Mucosa of descending colon (tissue), 3 donors: ENCODE results near the gene PCP2. TPM values are rescaled to one million over a fixed set of nuclear protein-coding genes. Genes with fewer than 3 reads are reported as not detected.

Experiments used
- ATAC-seq: fragments of 200-7000 bp; cut with Tn5 transposase; one replicate; pipeline ENCODE4 v1.9.1; 2020; ENCODE audit warnings: mild to moderate bottlenecking, moderate library complexity
- DNase-seq, 3 donors: peaks; one replicate each; pipeline ENCODE4 v3.0.0-alpha.2; 2020
- H3K36me3 ChIP-seq: fragments of 200-600 bp; one replicate; pipeline ENCODE4 v1.8.0; 2021; ENCODE audit warnings: low read depth, mild to moderate bottlenecking
- H3K4me1 ChIP-seq: fragments of 200-600 bp; one replicate; pipeline ENCODE4 v1.8.0; 2021; ENCODE audit warnings: low read depth, mild to moderate bottlenecking
- H3K4me3 ChIP-seq: fragments of 200-600 bp; one replicate; pipeline ENCODE4 v1.8.0; 2021; ENCODE audit warnings: mild to moderate bottlenecking
- H3K9me3 ChIP-seq: fragments of 200-600 bp; one replicate; pipeline ENCODE4 v1.8.0; 2021; ENCODE audit warnings: mild to moderate bottlenecking
- intact Hi-C, 2 donors: fragments of 100-400 bp; cut with DNase I in 1 of 2; cut with micrococcal nuclease in 1 of 2; formaldehyde crosslinking; loops; one replicate each; pipeline versions ENCODE4 v1.11.0 to v1.11.1; 2022; cut with DNase I, micrococcal nuclease
- total RNA-seq, 3 donors: library from RNA; stranded (reverse); fragmentation: NEBNext Ultra II Directional in 2 of 3; extraction: Animal tissue kit (Norgen Biotek cat#: 25700) in 2 of 3; gene quantifications; one replicate each; pipeline versions ENCODE4 v1.2.1 to v1.2.4, GENCODE V29; 2021 to 2023
- TF ChIP-seq, protein P1 (sequence below): fragments of 200-600 bp; IDR thresholded peaks from one replicate; pipeline ENCODE4 v1.8.0; 2022; ENCODE audit warnings: antibody characterized with exemption, mild to moderate bottlenecking
- donor health status: DM: no; HTN: no; CAD: no; lungs with moderate emphysema.
- donor health status: DM: no; HTN: no; CAD: no.
- donor health status: DM: no; HTN: yes; CAD: no.

Gene PCP2
- total RNA-seq, 3 donors from 2014 or later: 1.1 TPM; not detected in 2

DNA sequence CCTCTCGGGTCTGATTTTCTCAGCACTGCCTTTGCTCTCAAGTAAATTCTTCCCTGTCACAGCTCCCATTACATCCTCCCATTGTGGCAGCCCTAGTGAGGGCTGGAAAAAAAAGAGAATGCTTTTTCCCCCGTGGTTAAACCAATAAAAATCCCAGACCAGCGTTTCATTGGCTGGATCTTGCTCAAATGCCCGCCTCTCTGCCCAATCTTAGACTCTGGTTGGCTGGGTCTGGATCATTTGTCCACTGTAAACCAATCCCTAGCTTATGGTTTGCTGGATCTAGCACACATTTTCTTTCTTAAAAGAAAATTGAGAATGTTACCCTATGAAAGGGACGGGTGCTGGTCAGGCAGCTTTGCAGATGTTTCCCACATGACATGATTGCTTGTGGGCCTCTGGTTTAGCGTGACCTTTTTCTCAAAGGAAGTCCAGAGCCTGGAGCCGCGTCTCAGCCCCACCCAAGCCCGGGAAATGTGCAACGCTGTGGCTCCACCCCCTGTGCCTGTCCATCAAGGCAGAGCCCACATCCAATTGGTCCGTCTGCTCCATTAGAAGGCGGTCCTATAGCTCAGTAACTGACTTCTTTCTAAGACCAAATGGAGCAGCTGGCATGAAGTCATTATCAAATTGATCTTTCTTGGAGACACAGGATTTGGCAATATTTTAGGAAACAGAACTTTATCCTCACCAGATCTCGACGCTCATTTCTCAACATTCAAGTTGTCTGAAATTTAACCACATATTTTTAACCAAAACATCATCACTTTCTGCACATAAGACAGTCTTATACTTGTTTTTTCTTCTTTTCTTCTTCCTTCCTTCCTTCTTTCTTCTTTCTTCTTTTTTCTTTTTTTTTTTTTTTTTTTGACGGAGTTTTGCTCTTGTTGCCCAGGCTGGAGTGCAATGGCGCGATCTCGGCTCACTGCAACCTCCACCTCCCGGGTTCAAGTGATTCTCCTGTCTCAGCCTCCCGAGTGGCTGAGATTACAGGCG is 40.8 kb upstream of the PCP2 start:
- intact Hi-C loops: no loop called here
- Histone ChIP-seq H3K4me3 (no peak overlapping the region), H3K9me3 (no peaks in the 10 kb centered on the region), H3K4me1 (no peaks in the 10 kb centered on the region), H3K36me3 (no peaks in the 10 kb centered on the region)
- DNase-seq (peak; percentile 76 to 81 (median 80)), ATAC-seq (peak; percentile 93)
- TF ChIP-seq, protein P1, sequence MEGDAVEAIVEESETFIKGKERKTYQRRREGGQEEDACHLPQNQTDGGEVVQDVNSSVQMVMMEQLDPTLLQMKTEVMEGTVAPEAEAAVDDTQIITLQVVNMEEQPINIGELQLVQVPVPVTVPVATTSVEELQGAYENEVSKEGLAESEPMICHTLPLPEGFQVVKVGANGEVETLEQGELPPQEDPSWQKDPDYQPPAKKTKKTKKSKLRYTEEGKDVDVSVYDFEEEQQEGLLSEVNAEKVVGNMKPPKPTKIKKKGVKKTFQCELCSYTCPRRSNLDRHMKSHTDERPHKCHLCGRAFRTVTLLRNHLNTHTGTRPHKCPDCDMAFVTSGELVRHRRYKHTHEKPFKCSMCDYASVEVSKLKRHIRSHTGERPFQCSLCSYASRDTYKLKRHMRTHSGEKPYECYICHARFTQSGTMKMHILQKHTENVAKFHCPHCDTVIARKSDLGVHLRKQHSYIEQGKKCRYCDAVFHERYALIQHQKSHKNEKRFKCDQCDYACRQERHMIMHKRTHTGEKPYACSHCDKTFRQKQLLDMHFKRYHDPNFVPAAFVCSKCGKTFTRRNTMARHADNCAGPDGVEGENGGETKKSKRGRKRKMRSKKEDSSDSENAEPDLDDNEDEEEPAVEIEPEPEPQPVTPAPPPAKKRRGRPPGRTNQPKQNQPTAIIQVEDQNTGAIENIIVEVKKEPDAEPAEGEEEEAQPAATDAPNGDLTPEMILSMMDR: no peak

DNA sequence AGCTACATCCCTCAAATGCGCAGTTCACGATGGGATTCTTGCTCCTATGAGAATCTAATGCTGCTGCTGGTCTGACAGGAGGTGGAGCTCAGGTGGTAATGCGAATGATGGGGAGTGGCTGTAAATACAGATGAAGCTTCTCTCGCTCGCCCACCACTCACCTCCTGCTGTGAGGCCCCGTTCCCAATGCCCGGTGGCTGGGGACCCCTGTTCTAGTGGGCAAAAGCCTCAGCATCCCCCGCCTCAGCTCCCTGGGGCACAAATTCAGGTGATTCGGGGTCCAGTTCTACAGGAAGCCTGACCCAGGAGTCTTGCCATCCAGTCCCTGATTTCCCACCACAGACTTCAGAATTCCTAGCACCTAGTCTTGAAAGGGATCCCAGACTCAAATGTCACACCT is 39.0 kb upstream of the PCP2 start:
- Histone ChIP-seq H3K36me3 (no peaks in the 10 kb centered on the region), H3K4me1 (no peaks in the 10 kb centered on the region), H3K9me3 (no peaks in the 10 kb centered on the region), H3K4me3 (no peak overlapping the region)
- TF ChIP-seq, protein P1: no peak
- ATAC-seq: no peak
- intact Hi-C loops: no loop called here
- no peak for DNase-seq

DNA sequence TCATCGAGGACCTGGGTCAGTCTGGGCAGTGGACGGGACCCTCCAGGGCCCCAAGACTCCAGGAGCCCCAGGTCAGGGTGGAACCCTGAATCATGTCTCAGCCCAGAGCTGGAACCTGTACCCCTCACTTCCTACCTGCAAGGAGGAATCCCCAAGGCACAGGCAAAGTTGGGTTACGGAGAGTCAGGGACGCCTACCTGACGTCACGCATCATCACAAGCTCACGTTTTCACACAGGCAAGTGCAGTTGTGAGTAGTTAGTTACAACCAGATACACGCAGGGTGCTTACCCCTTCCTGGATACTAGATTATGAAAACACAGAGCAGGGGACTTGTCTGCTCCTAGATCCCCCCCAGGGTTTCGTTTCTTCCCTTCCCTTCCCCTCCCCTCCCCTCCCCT is 37.3 kb upstream of the PCP2 start:
- H3K4me3 ChIP-seq: no peak overlapping the region
- no peaks in the 10 kb centered on the region for H3K9me3 ChIP-seq
- no peaks in the 10 kb centered on the region for H3K36me3 ChIP-seq
- TF ChIP-seq, protein P1: no peak
- no peaks in the 10 kb centered on the region for H3K4me1 ChIP-seq
- DNase-seq (no peak), ATAC-seq (no peak)
- intact Hi-C loops: no loop called here

DNA sequence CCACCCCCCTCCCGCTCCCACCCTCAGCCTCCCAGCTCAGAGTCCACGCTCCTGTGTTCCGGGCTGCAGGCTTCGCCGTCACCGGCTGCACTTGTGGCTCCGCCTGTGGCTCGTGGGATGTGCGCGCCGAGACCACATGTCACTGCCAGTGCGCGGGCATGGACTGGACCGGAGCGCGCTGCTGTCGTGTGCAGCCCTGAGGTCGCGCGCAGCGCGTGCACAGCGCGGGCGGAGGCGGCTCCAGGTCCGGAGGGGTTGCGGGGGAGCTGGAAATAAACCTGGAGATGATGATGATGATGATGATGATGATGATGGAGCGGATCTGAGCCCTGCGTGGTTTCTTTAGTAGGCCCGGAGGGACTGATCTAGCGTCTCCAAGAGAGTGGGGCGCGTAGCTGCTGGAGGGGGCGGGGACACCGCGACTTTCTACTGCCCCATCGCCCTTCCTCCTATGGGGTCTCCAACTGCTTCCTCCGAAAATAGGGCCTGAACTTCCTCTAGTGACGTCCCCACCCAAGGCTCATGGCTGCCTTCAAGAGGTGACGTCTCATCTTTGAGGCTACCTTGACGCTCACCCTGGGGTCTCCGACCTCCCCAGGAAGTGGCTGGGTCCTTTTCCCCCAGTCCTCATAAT is 36.7 kb upstream of the PCP2 start:
- DNase-seq: no peak
- H3K36me3 ChIP-seq: no peaks in the 10 kb centered on the region
- no peaks in the 10 kb centered on the region for H3K9me3 ChIP-seq
- H3K4me3 ChIP-seq: no peak overlapping the region
- intact Hi-C loops: no loop called here
- no peaks in the 10 kb centered on the region for H3K4me1 ChIP-seq
- peak; percentile 36 for ATAC-seq
- TF ChIP-seq, protein P1: no peak

DNA sequence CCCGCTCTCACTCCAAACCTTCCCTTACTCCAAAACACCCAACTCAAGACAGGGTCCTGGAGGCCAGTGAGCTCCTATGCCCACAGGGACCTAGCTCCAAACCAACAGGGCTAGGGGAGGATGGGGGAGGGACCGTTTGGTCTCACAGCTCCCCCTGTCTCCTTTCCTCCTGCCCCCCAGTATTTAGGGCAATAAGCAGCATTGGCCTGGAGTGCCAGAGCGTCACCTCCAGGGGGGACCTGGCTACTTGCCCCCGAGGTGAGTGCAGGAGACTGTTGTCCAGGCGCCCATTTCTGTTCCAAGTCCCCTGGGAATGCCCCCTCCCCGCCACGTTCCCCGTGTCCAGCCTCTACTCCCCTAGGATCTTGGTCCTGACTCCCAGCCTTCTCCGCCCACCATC is 36.1 kb upstream of the PCP2 start:
- TF ChIP-seq, protein P1: no peak
- H3K9me3 ChIP-seq: no peaks in the 10 kb centered on the region
- no peaks in the 10 kb centered on the region for H3K4me1 ChIP-seq
- DNase-seq: no peak
- intact Hi-C loops: no loop called here
- no peaks in the 10 kb centered on the region for H3K36me3 ChIP-seq
- no peak for ATAC-seq
- H3K4me3 ChIP-seq: no peak overlapping the region
